Progenitor cell of endocrine pancreas (in vitro differentiated cells): ENCODE measurements around the gene DGUOK. TPM values are rescaled to one million over a fixed set of nuclear protein-coding genes. Genes with fewer than 3 reads are reported as not detected.

Experiments
- DNase-seq: peaks from one replicate; pipeline ENCODE4 v3.0.0; 2021; ENCODE audit warnings: low spot score; ENCODE audit not compliant: unreplicated experiment
- H3K27ac Mint-ChIP-seq: 2 replicates; pipeline ENCODE4 v1.8.0; 2021; ENCODE audit warnings: mild to moderate bottlenecking, moderate library complexity, mixed read lengths
- H3K27me3 Mint-ChIP-seq: 2 replicates; pipeline ENCODE4 v1.8.0; 2021; ENCODE audit warnings: mixed read lengths
- H3K36me3 Mint-ChIP-seq: 2 replicates; pipeline ENCODE4 v1.8.0; 2022; ENCODE audit warnings: mixed read lengths; ENCODE audit not compliant: insufficient read depth
- H3K4me1 Mint-ChIP-seq: 2 replicates; pipeline ENCODE4 v1.8.0; 2021; ENCODE audit warnings: low read depth, mixed read lengths
- H3K4me3 Mint-ChIP-seq: 2 replicates; pipeline ENCODE4 v1.8.0; 2021; ENCODE audit warnings: low read depth, mild to moderate bottlenecking, moderate library complexity, mixed read lengths
- H3K9me3 Mint-ChIP-seq: 2 replicates; pipeline ENCODE4 v1.8.0; 2021; ENCODE audit warnings: low read depth, mixed read lengths
- CTCF ChIP-seq: fragments of 200-600 bp; sonication (generic); IDR thresholded peaks from one replicate; pipeline ENCODE4 v1.5.0; 2021; ENCODE audit warnings: antibody characterized with exemption, mild to moderate bottlenecking; ENCODE audit not compliant: unreplicated experiment
- total RNA-seq: library from RNA; stranded (reverse); gene quantifications from 2 replicates; pipeline ENCODE4 v1.2.1, GENCODE V29; 2021

The DGUOK gene
- total RNA-seq, 1 donor from 2014 or later: 63.8 TPM

- TF ChIP-seq CTCF: no peak
- Mint-ChIP-seq H3K27me3 (peaks cover 14% of the 10 kb centered on the region), H3K36me3 (no peaks in the 10 kb centered on the region), H3K27ac (no peak overlapping the region), H3K4me1 (no peaks in the 10 kb centered on the region), H3K9me3 (no peaks in the 10 kb centered on the region), H3K4me3 (no peak overlapping the region)
- DNase-seq: no peak
These were observed 38.3 kb upstream of the DGUOK start for GRCh38 chr2:73888388-73888787.

GRCh38 chr2:73889206-73889605 lies 37.5 kb upstream of the DGUOK start:
- Mint-ChIP-seq H3K27me3 (peaks cover 14% of the 10 kb centered on the region), H3K4me1 (no peaks in the 10 kb centered on the region), H3K27ac (no peak overlapping the region), H3K4me3 (no peak overlapping the region), H3K36me3 (no peaks in the 10 kb centered on the region), H3K9me3 (no peaks in the 10 kb centered on the region)
- DNase-seq: no peak
- no peak for TF ChIP-seq CTCF

- Mint-ChIP-seq H3K27me3 (peaks cover 14% of the 10 kb centered on the region), H3K9me3 (no peaks in the 10 kb centered on the region), H3K36me3 (no peaks in the 10 kb centered on the region), H3K4me3 (no peak overlapping the region), H3K4me1 (no peaks in the 10 kb centered on the region), H3K27ac (no peak overlapping the region)
- no peak for DNase-seq
- no peak for TF ChIP-seq CTCF
These were observed 36.2 kb upstream of the DGUOK start for GRCh38 chr2:73890301-73891092.

GRCh38 chr2:73891276-73891901 lies 35.3 kb upstream of the DGUOK start:
- Mint-ChIP-seq H3K4me3 (no peak overlapping the region), H3K9me3 (no peaks in the 10 kb centered on the region), H3K27me3 (peaks cover 8% of the 10 kb centered on the region), H3K27ac (no peak overlapping the region), H3K36me3 (no peaks in the 10 kb centered on the region), H3K4me1 (no peaks in the 10 kb centered on the region)
- DNase-seq: no peak
- TF ChIP-seq CTCF: no peak

- H3K27ac Mint-ChIP-seq: no peak within 1 kb of the TSS
- H3K4me1 Mint-ChIP-seq: peaks cover 1% of the 10 kb centered on the region
- TF ChIP-seq CTCF: no peak
- no peaks in the 10 kb centered on the region for H3K9me3 Mint-ChIP-seq
- no peaks in the 10 kb centered on the region for H3K36me3 Mint-ChIP-seq
- H3K4me3 Mint-ChIP-seq: no peak within 1 kb of the TSS
- peaks cover 9% of the 10 kb centered on the region for H3K27me3 Mint-ChIP-seq
- no peak for DNase-seq
These were observed 33.9 kb upstream of the DGUOK start, which contains the start of gene ACTG2 for GRCh38 chr2:73892631-73893329. ACTG2 (plus strand) TSS chr2:73893008; CDS start chr2:73901312, 8,304 bp downstream.
